Measurements from ENCODE around the gene TLE1.

The TLE1 gene

DNA sequence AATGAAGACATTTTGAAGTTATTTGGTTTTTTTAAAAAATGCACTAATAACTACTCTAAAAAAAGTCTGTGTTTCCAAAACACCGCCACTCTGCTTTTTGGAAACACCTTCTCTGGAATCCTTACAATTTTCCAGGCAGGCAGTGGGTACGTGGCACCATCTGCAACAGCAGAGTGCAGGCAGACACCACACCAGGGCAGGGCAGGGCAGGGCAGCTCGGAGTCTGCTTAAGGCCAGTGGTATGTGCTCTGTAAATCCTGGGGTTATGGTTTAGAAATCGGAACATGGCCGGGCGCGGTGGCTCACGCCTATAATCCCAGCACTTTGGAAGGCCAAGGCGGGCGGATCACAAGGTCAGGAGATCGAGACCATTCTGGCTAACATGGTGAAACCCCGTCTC, 97.6 kb downstream of the TLE1 start:
- DNase-seq (ENCODE audit: low read depth in 2 of 2), result no peak
- TF ChIP-seq, protein P1, sequence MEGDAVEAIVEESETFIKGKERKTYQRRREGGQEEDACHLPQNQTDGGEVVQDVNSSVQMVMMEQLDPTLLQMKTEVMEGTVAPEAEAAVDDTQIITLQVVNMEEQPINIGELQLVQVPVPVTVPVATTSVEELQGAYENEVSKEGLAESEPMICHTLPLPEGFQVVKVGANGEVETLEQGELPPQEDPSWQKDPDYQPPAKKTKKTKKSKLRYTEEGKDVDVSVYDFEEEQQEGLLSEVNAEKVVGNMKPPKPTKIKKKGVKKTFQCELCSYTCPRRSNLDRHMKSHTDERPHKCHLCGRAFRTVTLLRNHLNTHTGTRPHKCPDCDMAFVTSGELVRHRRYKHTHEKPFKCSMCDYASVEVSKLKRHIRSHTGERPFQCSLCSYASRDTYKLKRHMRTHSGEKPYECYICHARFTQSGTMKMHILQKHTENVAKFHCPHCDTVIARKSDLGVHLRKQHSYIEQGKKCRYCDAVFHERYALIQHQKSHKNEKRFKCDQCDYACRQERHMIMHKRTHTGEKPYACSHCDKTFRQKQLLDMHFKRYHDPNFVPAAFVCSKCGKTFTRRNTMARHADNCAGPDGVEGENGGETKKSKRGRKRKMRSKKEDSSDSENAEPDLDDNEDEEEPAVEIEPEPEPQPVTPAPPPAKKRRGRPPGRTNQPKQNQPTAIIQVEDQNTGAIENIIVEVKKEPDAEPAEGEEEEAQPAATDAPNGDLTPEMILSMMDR (IDR thresholded peaks at IDR 0.05; ENCODE audit: low read depth, low read length), result no peak
- H3K4me3 ChIP-seq (replicated peaks in 1 of 2; ENCODE audit: low read depth in 2 of 2, low read length in 2 of 2), result no peak overlapping the region

DNA sequence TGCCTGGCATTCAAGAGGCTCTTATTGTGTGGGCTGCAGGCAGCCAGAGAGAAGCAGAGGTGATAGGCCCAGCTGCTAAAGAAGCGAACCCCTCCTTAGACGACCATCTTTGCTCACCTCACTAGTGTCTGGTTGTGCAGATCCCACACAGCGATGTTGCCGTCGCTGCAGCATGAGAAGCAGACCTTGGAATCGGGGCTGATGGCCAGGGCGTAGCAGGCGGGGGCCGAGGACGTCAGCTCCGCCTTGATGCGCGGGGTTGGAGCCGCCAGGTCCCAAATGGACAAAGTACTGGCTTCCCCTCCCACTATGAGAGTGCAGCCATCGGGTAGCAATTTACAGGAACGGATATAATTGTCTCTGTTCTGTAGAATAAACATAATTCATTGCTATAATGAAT, 98.7 kb downstream of the TLE1 start:
- TF ChIP-seq, protein P1 (IDR thresholded peaks at IDR 0.05; ENCODE audit: low read depth, low read length), result no peak
- no peak for DNase-seq (ENCODE audit: low read depth in 2 of 2)
- H3K4me3 ChIP-seq (replicated peaks in 1 of 2; ENCODE audit: low read depth in 2 of 2, low read length in 2 of 2), result no peak overlapping the region

DNA sequence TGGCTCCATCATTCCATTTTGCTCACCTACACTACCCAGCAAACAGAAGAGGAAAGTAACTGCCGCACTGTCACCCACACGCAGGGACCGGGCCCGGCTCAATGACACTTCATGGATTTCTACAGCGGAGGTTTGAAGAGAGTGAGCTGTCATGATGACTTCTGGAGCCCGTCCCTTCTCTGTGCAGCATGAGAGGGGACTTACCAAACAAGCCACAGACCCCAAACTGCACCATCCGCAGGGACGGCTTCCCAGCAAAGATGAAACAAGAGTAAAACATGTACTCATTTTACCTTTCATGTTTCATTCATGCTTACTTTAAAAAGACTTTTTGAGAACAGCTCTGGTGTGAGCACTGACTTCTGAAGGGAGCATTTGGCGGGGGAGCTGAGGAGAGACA, 99.5 kb downstream of the TLE1 start:
- DNase-seq (ENCODE audit: low read depth in 2 of 2), result no peak
- no peak overlapping the region for H3K4me3 ChIP-seq (replicated peaks in 1 of 2; ENCODE audit: low read depth in 2 of 2, low read length in 2 of 2)
- TF ChIP-seq, protein P1 (IDR thresholded peaks at IDR 0.05; ENCODE audit: low read depth, low read length), result no peak

DNA sequence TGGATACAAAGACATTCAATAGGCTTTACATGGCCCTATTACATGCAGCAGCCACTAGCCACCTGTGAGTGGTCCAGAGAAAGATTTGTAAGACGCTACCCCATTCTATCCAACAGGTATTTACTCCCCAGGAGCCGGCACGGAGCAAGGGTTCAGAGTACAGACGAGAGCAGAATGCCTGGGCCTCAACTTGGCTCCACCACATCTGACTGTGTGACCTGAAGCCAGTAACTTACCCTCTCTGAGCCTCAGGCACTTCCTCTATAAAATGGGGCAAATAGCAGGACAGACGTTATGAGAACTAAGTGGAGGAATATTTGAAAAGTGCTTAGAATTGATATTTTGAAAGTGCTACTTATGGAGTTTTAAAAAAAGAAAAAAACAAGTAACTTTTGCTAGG, 100.0 kb downstream of the TLE1 start:
- no peak for DNase-seq (ENCODE audit: low read depth in 2 of 2)
- TF ChIP-seq, protein P1 (IDR thresholded peaks at IDR 0.05; ENCODE audit: low read depth, low read length), result no peak
- H3K4me3 ChIP-seq (replicated peaks in 1 of 2; ENCODE audit: low read depth in 2 of 2, low read length in 2 of 2), result no peak overlapping the region

DNA sequence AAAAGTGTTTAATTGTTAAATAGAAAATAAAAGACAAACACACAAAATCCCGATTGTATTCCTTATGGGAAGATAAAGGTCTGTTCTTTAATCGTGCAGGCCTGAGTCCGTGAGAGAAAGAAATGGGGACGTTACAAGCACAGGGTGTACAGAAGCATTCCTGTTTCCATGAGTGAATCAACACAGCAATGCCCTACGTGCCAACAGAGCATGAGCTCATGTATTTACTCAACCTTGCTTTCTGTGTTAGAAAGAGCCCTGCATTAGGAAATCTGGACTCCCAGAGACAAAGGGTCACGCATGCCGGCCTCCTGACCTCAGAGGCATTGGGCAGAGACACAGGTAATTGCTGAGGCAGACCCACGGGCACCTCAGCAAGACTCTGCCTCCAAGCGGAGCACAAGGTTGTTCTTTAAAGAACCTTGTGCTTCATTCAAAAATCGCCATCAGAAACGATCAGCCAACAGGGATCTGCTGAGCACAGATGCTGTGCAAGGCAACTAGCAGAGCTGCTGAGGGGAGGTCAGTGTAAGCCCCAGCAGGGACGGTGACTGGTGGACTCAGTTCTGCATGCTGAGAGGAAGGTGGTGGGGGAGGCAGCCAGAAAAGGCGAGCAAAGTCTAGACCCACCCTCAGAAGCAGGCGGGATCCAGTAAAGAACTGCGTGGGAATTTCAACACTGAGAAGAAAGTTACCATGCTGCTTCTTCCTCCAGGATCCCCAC, 101.0 kb downstream of the TLE1 start:
- no peak overlapping the region for H3K4me3 ChIP-seq (replicated peaks in 1 of 2; ENCODE audit: low read depth in 2 of 2, low read length in 2 of 2)
- TF ChIP-seq, protein P1 (IDR thresholded peaks at IDR 0.05; ENCODE audit: low read depth, low read length), result no peak
- peak; percentile 44 to 78 for DNase-seq (ENCODE audit: low read depth in 2 of 2)

DNA sequence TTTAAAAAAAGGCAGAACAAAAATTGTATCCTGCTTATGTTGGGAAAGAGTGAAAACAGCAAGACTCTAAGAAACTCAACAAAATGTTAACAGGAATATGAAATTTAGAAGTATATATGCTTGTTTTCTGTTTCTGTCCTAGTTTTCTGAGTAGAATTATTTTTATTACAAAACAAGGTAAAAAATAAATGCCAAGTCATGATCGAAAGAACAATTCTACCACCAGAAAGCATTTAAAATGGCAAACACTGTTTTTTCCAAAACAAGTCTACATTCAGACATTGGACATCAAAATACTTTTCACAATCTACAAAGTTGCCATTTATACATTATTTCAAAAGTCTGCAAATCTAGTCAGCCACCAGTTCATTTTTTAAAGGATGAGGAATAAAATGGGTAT, 102.6 kb downstream of the TLE1 start:
- no peak overlapping the region for H3K4me3 ChIP-seq (replicated peaks in 1 of 2; ENCODE audit: low read depth in 2 of 2, low read length in 2 of 2)
- DNase-seq (ENCODE audit: low read depth in 2 of 2), result no peak
- TF ChIP-seq, protein P1 (IDR thresholded peaks at IDR 0.05; ENCODE audit: low read depth, low read length), result no peak

Data from cardiac fibroblast (primary cell).